K562 (cell line): ENCODE data around the gene SPATA45. TPM values are rescaled to one million over a fixed set of nuclear protein-coding genes. Genes with fewer than 3 reads are reported as not detected.

Experiments used
- CBFA2T3 ChIP-seq: fragments of 450-650 bp; IDR thresholded peaks from 2 replicates; pipeline ENCODE4 v1.6.1; 2017
- ESRRB ChIP-seq: fragments of 250-450 bp; sonication (Bioruptor Pico); IDR thresholded peaks from 2 replicates; pipeline ENCODE4 v1.5.0; 2020; ENCODE audit warnings: mild to moderate bottlenecking, moderate library complexity, borderline replicate concordance
- MBD2 ChIP-seq: sonication (generic); IDR thresholded peaks from 2 replicates; pipeline ENCODE4 v1.6.1; 2016; ENCODE audit warnings: low read depth, borderline replicate concordance
- NCOA2 ChIP-seq, 2 experiments: fragments of 450-650 bp; IDR thresholded peaks; 2 replicates each; pipeline ENCODE4 v1.6.1; 2018; ENCODE audit warnings: mild to moderate bottlenecking in 2 of 2, moderate library complexity in 1 of 2; ENCODE audit not compliant: partially characterized antibody in 2 of 2
- POLR2G ChIP-seq: fragments of 200-400 bp; formaldehyde crosslinking; IDR thresholded peaks from 2 replicates; pipeline ENCODE4 v1.6.1; 2017; ENCODE audit warnings: low read depth, mild to moderate bottlenecking, antibody characterized with exemption, low read length, moderate library complexity
- SMAD2 ChIP-seq: fragments of 150-350 bp; IDR thresholded peaks from 2 replicates; pipeline ENCODE4 v1.6.1; 2014; ENCODE audit warnings: low read depth, mild to moderate bottlenecking, low read length
- polyA plus RNA-seq, 8 experiments: library from polyadenylated mRNA; depleted of rRNA in 4 of 8; stranded (reverse) in 5 of 8; unstranded in 3 of 8; fragments of >200 nt; fragmentation: Nextera tagmentation in 2 of 8; fragmentation: Illumina TruSeq in 1 of 8; extraction: Ambion mirVana in 2 of 8; extraction: Trizol in 1 of 8; gene quantifications; 2 replicates each; pipeline versions ENCODE4 v1.2.1 to v1.2.3, GENCODE V29; 2011 to 2014; ENCODE audit warnings: inconsistent platforms in 1 of 8, missing spikeins in 1 of 8
- total RNA-seq, 7 experiments: library from RNA; depleted of rRNA in 6 of 7; stranded (reverse); fragments of >200 nt in 6 of 7; fragmentation: Illumina TruSeq in 2 of 7; extraction: Trizol in 2 of 7; gene quantifications; 2 replicates each; pipeline versions ENCODE4 v1.2.1 to v1.2.3, GENCODE V29; 2011 to 2021; ENCODE audit warnings: low replicate concordance in 1 of 7
- TF ChIP-seq, protein P1 (sequence below), 2 experiments: fragments of 450-650 bp; IDR thresholded peaks; 2 replicates each; pipeline ENCODE4 v1.6.1; 2018; ENCODE audit warnings: mild to moderate bottlenecking in 2 of 2, low read depth in 1 of 2; ENCODE audit not compliant: partially characterized antibody in 2 of 2
- TF ChIP-seq, protein P2 (sequence below): fragments of 250-450 bp; sonication (Bioruptor Pico); IDR thresholded peaks from 2 replicates; pipeline ENCODE4 v1.4.0; 2020
- TF ChIP-seq, protein P3 (sequence below): fragments of 450-650 bp; formaldehyde crosslinking; IDR thresholded peaks from 2 replicates; pipeline ENCODE4 v1.4.0; 2022; ENCODE audit warnings: missing genetic modification characterization
- TF ChIP-seq, protein P4 (sequence below): fragments of 250-450 bp; sonication (Bioruptor Pico); IDR thresholded peaks from 2 replicates; pipeline ENCODE4 v1.5.1; 2021; ENCODE audit warnings: mild to moderate bottlenecking
- TF ChIP-seq, protein P5 (sequence below): fragments of 450-650 bp; IDR thresholded peaks from 2 replicates; pipeline ENCODE4 v1.6.1; 2018; ENCODE audit warnings: mild to moderate bottlenecking, low read depth; ENCODE audit not compliant: partially characterized antibody

Gene SPATA45
- total and polyA plus RNA-seq, 9 of the 15 experiments (the other 6 are each of a cell fraction or from before 2014, with no cell fraction given), result 0.18 TPM; not detected in 8

DNA sequence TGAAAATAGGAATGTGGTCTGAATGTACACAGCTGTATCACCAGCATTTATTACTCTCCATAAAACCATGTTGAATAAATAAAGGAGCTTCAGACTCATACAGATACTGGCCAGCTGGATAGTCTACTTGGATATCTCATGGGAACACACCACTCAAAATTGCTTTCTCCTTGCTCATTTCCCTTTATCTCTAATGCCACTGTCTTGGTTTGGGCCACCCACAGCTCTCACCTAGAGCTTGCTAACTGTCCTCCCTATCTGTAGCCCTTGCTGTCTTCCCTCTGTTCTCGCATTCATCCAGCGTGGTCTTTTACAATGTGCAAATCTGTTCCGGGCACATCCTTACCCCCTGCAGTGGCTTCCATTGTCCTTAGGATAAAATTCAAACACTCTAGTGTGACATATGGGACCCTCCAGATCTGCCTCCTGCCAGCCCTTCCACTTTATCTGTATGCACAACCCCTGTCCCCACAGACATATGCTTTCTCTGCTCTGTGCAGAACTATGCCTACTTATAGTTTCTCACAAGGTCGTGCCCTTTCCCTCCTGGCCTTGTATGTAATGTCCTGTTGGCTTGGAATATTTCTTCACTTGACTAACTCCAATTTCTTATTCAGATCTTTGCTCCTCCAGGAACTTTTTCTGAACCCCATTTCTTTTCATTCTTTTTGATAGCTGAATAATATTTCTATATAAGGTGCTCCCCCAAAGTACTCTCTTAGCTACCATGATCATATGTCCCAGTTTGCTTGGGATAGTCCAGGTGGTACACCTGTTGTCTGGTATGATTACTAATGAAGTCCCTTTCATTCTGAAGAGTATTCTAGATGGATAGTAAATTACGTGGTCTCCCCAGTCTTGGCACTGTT lies 13.5 kb upstream of the SPATA45 start (continued):
- TF ChIP-seq, protein P1, sequence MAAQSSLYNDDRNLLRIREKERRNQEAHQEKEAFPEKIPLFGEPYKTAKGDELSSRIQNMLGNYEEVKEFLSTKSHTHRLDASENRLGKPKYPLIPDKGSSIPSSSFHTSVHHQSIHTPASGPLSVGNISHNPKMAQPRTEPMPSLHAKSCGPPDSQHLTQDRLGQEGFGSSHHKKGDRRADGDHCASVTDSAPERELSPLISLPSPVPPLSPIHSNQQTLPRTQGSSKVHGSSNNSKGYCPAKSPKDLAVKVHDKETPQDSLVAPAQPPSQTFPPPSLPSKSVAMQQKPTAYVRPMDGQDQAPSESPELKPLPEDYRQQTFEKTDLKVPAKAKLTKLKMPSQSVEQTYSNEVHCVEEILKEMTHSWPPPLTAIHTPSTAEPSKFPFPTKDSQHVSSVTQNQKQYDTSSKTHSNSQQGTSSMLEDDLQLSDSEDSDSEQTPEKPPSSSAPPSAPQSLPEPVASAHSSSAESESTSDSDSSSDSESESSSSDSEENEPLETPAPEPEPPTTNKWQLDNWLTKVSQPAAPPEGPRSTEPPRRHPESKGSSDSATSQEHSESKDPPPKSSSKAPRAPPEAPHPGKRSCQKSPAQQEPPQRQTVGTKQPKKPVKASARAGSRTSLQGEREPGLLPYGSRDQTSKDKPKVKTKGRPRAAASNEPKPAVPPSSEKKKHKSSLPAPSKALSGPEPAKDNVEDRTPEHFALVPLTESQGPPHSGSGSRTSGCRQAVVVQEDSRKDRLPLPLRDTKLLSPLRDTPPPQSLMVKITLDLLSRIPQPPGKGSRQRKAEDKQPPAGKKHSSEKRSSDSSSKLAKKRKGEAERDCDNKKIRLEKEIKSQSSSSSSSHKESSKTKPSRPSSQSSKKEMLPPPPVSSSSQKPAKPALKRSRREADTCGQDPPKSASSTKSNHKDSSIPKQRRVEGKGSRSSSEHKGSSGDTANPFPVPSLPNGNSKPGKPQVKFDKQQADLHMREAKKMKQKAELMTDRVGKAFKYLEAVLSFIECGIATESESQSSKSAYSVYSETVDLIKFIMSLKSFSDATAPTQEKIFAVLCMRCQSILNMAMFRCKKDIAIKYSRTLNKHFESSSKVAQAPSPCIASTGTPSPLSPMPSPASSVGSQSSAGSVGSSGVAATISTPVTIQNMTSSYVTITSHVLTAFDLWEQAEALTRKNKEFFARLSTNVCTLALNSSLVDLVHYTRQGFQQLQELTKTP (IDR thresholded peaks at IDR 0.05; ENCODE audit: low read depth in 1 of 2, partially characterized antibody in 2 of 2), result peak; percentile 43 to 88
- peak; percentile 100 for TF ChIP-seq CBFA2T3
- TF ChIP-seq, protein P2, sequence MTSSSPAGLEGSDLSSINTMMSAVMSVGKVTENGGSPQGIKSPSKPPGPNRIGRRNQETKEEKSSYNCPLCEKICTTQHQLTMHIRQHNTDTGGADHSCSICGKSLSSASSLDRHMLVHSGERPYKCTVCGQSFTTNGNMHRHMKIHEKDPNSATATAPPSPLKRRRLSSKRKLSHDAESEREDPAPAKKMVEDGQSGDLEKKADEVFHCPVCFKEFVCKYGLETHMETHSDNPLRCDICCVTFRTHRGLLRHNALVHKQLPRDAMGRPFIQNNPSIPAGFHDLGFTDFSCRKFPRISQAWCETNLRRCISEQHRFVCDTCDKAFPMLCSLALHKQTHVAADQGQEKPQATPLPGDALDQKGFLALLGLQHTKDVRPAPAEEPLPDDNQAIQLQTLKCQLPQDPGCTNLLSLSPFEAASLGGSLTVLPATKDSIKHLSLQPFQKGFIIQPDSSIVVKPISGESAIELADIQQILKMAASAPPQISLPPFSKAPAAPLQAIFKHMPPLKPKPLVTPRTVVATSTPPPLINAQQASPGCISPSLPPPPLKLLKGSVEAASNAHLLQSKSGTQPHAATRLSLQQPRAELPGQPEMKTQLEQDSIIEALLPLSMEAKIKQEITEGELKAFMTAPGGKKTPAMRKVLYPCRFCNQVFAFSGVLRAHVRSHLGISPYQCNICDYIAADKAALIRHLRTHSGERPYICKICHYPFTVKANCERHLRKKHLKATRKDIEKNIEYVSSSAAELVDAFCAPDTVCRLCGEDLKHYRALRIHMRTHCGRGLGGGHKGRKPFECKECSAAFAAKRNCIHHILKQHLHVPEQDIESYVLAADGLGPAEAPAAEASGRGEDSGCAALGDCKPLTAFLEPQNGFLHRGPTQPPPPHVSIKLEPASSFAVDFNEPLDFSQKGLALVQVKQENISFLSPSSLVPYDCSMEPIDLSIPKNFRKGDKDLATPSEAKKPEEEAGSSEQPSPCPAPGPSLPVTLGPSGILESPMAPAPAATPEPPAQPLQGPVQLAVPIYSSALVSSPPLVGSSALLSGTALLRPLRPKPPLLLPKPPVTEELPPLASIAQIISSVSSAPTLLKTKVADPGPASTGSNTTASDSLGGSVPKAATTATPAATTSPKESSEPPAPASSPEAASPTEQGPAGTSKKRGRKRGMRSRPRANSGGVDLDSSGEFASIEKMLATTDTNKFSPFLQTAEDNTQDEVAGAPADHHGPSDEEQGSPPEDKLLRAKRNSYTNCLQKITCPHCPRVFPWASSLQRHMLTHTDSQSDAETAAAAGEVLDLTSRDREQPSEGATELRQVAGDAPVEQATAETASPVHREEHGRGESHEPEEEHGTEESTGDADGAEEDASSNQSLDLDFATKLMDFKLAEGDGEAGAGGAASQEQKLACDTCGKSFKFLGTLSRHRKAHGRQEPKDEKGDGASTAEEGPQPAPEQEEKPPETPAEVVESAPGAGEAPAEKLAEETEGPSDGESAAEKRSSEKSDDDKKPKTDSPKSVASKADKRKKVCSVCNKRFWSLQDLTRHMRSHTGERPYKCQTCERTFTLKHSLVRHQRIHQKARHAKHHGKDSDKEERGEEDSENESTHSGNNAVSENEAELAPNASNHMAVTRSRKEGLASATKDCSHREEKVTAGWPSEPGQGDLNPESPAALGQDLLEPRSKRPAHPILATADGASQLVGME (CRISPR knock-in tag), result no peak
- TF ChIP-seq, protein P3, sequence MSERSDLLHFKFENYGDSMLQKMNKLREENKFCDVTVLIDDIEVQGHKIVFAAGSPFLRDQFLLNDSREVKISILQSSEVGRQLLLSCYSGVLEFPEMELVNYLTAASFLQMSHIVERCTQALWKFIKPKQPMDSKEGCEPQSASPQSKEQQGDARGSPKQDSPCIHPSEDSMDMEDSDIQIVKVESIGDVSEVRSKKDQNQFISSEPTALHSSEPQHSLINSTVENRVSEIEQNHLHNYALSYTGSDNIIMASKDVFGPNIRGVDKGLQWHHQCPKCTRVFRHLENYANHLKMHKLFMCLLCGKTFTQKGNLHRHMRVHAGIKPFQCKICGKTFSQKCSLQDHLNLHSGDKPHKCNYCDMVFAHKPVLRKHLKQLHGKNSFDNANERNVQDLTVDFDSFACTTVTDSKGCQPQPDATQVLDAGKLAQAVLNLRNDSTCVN (CRISPR knock-in tag), result no peak
- peak in 1 of 2 experiments; percentile 58 for TF ChIP-seq NCOA2 (IDR thresholded peaks at IDR 0.05; ENCODE audit: partially characterized antibody in 2 of 2)
- TF ChIP-seq, protein P4, sequence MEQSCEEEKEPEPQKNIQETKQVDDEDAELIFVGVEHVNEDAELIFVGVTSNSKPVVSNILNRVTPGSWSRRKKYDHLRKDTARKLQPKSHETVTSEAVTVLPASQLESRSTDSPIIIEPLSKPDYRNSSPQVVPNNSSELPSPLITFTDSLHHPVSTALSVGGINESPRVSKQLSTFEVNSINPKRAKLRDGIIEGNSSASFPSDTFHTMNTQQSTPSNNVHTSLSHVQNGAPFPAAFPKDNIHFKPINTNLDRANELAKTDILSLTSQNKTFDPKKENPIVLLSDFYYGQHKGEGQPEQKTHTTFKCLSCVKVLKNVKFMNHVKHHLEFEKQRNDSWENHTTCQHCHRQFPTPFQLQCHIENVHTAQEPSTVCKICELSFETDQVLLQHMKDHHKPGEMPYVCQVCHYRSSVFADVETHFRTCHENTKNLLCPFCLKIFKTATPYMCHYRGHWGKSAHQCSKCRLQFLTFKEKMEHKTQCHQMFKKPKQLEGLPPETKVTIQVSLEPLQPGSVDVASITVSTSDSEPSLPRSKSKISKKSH (CRISPR knock-in tag), result no peak
- no peak for TF ChIP-seq POLR2G
- peak; percentile 80 for TF ChIP-seq MBD2
- TF ChIP-seq, protein P5, sequence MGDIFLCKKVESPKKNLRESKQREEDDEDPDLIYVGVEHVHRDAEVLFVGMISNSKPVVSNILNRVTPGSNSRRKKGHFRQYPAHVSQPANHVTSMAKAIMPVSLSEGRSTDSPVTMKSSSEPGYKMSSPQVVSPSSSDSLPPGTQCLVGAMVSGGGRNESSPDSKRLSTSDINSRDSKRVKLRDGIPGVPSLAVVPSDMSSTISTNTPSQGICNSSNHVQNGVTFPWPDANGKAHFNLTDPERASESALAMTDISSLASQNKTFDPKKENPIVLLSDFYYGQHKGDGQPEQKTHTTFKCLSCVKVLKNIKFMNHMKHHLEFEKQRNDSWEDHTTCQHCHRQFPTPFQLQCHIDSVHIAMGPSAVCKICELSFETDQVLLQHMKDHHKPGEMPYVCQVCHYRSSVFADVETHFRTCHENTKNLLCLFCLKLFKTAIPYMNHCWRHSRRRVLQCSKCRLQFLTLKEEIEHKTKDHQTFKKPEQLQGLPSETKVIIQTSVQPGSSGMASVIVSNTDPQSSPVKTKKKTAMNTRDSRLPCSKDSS, result no peak
- no peak for TF ChIP-seq SMAD2
- no peak for TF ChIP-seq ESRRB
